Hair follicular keratinocyte (primary cell): Measurements from ENCODE around the gene RFX3. TPM values are rescaled to one million over a fixed set of nuclear protein-coding genes. Genes with fewer than 3 reads are reported as not detected.

Source experiments
- total RNA-seq: library from RNA; depleted of rRNA; stranded (reverse); fragments of >200 nt; gene quantifications from 2 replicates; pipeline ENCODE4 v1.2.3, GENCODE V29; 2015

The RFX3 gene
- 1.0 and 1.1 TPM in 2 replicates for total RNA-seq

DNA sequence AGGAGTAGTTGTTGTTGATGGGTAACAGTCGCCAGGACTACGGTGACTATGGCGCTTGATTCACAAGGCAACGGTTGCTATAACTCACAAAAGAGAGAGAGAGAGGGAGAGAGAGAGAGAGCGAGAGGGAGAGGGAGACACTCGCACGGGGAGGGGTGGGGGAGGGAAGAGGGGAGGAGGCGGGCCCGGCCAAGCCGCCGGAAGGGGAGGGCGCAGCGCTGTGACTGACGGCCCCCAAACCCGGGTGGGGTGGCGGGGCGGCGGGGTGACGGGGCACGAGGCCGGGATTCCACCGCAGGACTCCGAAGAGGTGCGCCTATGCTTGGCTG lies at the start of gene RFX3:
Gene RFX3 (minus strand): TSS at position 166 of the 329 bp plus-strand sequence. CDS start 130,413 bp downstream, outside the sequence.

